NB4 (cell line): ENCODE measurements around the gene PRR29.
A peak's percentile ranks its signal among the peaks of the same experiment; 100 is the strongest.

ENCODE experiments used
- DNase-seq: peaks from one replicate; pipeline ENCODE4 v3.0.0; 2010; ENCODE audit warnings: low read depth
- H3K4me3 ChIP-seq: one replicate; pipeline ENCODE4 v1.5.1; 2011; ENCODE audit warnings: mild to moderate bottlenecking, low read depth, low read length, moderate library complexity
- CTCF ChIP-seq: IDR thresholded peaks from one replicate; pipeline ENCODE4 v1.5.1; 2012; ENCODE audit warnings: low read depth, low read length
- MYC ChIP-seq: IDR thresholded peaks from 2 replicates; pipeline ENCODE4 v1.6.1; 2011; ENCODE audit warnings: low read depth, low read length
- POLR2A ChIP-seq: IDR thresholded peaks from 2 replicates; pipeline ENCODE4 v1.6.1; 2011; ENCODE audit warnings: mild to moderate bottlenecking; ENCODE audit not compliant: insufficient read length; ENCODE audit errors: extremely low read depth
- TF ChIP-seq, protein P1 (sequence below): IDR thresholded peaks from 2 replicates; pipeline ENCODE4 v1.6.1; 2011; ENCODE audit warnings: low read depth, low read length

The PRR29 gene

GRCh38 chr17:63985387-63986140 lies 12.6 kb upstream of the PRR29 start:
- H3K4me3 ChIP-seq, result no peak overlapping the region
- no peak for TF ChIP-seq MYC
- TF ChIP-seq, protein P1, sequence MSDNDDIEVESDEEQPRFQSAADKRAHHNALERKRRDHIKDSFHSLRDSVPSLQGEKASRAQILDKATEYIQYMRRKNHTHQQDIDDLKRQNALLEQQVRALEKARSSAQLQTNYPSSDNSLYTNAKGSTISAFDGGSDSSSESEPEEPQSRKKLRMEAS, result no peak
- TF ChIP-seq CTCF, result no peak
- TF ChIP-seq POLR2A, result no peak
- peak; percentile 28 for DNase-seq

DNA sequence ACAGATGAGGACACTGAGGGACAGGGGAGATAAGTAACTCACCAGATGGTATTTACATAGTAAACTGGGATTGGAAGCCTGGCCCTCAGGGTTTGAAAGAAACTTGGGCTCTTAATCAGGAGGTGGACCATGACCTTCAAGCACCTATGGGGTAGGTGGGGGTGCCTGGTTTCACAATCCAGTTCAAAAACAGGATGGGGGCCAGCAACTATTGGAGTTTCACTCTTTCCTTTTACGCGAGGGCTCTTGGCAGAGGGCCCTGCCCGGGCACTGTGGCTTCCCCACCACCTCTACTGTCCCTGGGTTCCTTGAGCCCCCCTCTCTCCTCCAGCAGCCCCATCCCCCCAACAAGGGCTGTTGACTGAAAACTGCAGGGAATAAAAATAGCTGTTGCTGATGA lies 11.3 kb upstream of the PRR29 start:
- TF ChIP-seq, protein P1, result no peak
- TF ChIP-seq MYC (no peak), POLR2A (no peak), CTCF (no peak)
- DNase-seq, result no peak
- H3K4me3 ChIP-seq, result no peak overlapping the region

DNA sequence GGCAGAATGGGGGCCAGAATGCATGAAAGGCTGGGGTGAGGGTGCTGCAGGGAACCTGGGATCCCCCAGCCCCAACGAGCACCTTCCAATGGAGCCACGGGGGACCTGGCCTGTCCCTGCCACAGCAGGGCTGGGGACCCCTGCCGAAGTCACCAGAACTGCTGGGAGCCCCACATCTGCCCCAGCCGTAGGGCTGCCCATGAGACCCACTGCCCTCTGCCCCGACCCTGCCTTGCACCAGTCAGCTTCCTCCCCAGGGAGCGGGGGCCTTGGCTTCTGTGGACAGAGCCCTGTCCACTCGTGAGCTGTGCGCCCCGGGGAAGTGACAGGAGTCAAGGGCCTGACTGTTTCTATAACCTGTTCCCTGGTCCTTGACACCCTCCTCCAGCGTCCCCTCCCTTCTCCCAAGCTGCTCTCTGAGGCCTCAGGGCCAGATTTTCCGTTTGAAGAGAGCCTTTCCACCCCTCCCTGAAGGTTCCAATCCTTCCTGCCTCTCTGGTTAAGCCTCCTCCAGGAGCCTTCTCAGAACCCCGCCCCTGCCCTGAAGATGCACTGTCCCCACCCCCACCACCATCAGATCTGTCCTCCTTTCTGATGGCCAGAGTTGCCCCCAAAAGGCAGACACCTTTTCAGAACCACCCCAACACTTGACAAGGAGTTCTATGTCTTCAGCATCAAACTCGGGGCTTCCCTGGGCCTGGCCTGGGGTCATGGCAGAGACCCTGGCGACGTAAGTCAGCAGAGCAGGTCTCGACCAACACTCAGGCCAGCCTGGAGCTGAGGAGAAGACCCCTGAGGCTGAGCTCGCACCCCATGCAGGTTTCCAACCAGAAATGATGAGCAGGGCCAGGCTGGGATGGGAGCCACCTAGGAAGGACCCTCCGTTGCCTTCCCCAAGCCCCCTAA lies 10.7 kb upstream of the PRR29 start:
- no peak for TF ChIP-seq MYC
- TF ChIP-seq, protein P1, result no peak
- no peak for TF ChIP-seq POLR2A
- no peak for TF ChIP-seq CTCF
- H3K4me3 ChIP-seq, result no peak overlapping the region
- DNase-seq, result no peak

- no peak for DNase-seq
- TF ChIP-seq CTCF, result no peak
- no peak overlapping the region for H3K4me3 ChIP-seq
These were observed 10.0 kb upstream of the PRR29 start for GRCh38 chr17:63988127-63988478.

DNA sequence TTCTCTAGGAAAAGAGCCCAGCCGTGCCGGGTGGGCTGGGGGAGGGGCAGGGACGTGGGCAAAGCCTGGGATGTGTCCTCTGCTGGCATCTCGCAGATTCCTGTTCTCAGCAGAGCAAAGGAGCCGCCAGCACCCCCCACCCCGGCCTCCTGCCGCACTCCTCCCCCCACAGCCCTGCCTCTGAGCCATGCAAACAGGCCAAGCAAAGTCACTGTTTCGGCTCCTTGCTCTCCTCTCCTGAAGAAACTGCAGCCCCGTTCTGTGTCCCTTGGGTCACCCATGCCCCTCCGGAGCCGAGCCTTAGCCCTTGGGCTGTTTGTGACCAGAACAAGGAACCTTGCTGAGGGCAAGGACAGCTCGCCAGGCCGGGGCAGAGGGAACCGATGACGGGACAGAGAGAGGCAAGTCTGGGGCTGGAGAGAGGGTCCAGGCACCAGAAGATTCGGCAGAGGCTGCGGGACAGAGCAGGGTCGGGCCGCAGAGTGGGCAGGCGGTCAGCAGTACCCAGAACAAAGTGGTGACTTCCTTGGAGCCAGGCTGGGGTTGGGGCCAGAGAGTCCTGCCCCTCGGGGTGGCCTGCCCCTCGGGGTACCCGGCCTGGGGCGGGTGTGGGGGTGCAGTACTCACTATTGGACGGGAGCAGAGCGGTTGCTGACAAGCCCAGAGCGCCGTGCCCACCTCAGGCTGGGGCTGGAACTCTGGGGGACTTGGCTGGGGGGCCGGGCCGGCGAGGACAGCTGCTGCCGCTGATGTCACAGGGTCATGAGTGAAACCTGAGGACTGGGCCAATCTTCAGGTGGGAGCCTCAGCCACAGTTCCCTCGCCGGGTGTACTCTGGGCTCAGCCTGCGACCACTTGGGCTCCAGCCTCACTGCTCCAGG lies 9.2 kb upstream of the PRR29 start:
- TF ChIP-seq, protein P1, result no peak
- no peak for TF ChIP-seq MYC
- no peak for TF ChIP-seq CTCF
- no peak for TF ChIP-seq POLR2A
- DNase-seq, result no peak
- no peak overlapping the region for H3K4me3 ChIP-seq
